SK-N-SH (cell line): Measurements from ENCODE around the gene TSPAN3. TPM values are rescaled to one million over a fixed set of nuclear protein-coding genes. Genes with fewer than 3 reads are reported as not detected.

ENCODE experiments used
- CTCF ChIA-PET: fragments of 300-600, 350-600 bp; formaldehyde crosslinking; extraction: SDS; loops from one replicate; lab custom pipeline; 2021; lab: Yijun Ruan, JAX
- POLR2A ChIA-PET: fragments of 350-600 bp; sonication (Branson Sonifier 250); formaldehyde crosslinking; extraction: SDS; loops from one replicate; lab custom pipeline; 2020; ENCODE audit warnings: antibody characterized with exemption, inconsistent platforms; lab: Yijun Ruan, JAX
- DNase-seq: peaks from one replicate; pipeline ENCODE4 v3.0.0; 2012
- H2AFZ ChIP-seq: fragments of 200-600 bp; sonication (generic); 2 replicates; pipeline ENCODE4 v1.8.1; 2016; ENCODE audit warnings: antibody characterized with exemption, mild to moderate bottlenecking, low read depth
- H3F3A ChIP-seq: fragments of 200-600 bp; sonication (generic); replicated peaks from 2 replicates; pipeline ENCODE3; 2016; ENCODE audit warnings: antibody characterized with exemption, mild to moderate bottlenecking; ENCODE audit not compliant: insufficient read depth
- H3K27ac ChIP-seq, 2 experiments: fragments of 200-500 bp in 1 of 2; fragments of 200-600 bp in 1 of 2; sonication (Bioruptor generic) in 1 of 2; sonication (generic), shearing (Covaris generic) in 1 of 2; 2 replicates each; pipeline versions ENCODE4 v1.5.1 to v1.6.1; 2014 to 2016; ENCODE audit warnings: low read depth in 2 of 2, inconsistent platforms in 1 of 2, low read length in 1 of 2, mild to moderate bottlenecking in 1 of 2, mixed read lengths in 1 of 2
- H3K27me3 ChIP-seq: fragments of 200-600 bp; sonication (generic), shearing (Covaris generic); 2 replicates; pipeline ENCODE4 v1.6.1; 2016; ENCODE audit warnings: mixed run types; ENCODE audit not compliant: insufficient read depth
- H3K36me3 ChIP-seq, 2 experiments: fragments of 200-500 bp in 1 of 2; fragments of 200-600 bp in 1 of 2; sonication (Bioruptor generic) in 1 of 2; sonication (generic) in 1 of 2; replicated peaks in 1 of 2; 2 replicates each; pipeline versions ENCODE3 to v1.5.1; 2014 to 2016; ENCODE audit warnings: low read length in 1 of 2, mild to moderate bottlenecking in 1 of 2; ENCODE audit not compliant: insufficient read depth in 2 of 2, control insufficient read depth in 1 of 2
- H3K4me1 ChIP-seq, 2 experiments: fragments of 200-500 bp in 1 of 2; fragments of 200-600 bp in 1 of 2; sonication (Bioruptor generic) in 1 of 2; sonication (generic), shearing (Covaris generic) in 1 of 2; 2 replicates each; pipeline versions ENCODE4 v1.5.1 to v1.6.1; 2014 to 2016; ENCODE audit warnings: low read depth in 1 of 2, low read length in 1 of 2, mixed run types in 1 of 2; ENCODE audit not compliant: insufficient read depth in 2 of 2, control insufficient read depth in 1 of 2
- H3K4me2 ChIP-seq: fragments of 200-600 bp; sonication (generic), shearing (Covaris generic); 2 replicates; pipeline ENCODE4 v1.6.1; 2017; ENCODE audit warnings: mixed run types
- H3K4me3 ChIP-seq, 2 experiments: fragments of 200-500 bp in 1 of 2; fragments of 200-600 bp in 1 of 2; sonication (Bioruptor generic) in 1 of 2; sonication (generic), shearing (Covaris generic) in 1 of 2; 2 replicates each; pipeline versions ENCODE4 v1.5.1 to v1.8.1; 2014 to 2016; ENCODE audit warnings: low read depth in 2 of 2, inconsistent platforms in 1 of 2, low read length in 1 of 2, mild to moderate bottlenecking in 1 of 2, mixed read lengths in 1 of 2, moderate library complexity in 1 of 2
- H3K79me2 ChIP-seq: fragments of 200-600 bp; sonication (generic); 2 replicates; pipeline ENCODE4 v1.8.1; 2017; ENCODE audit warnings: mild to moderate bottlenecking; ENCODE audit not compliant: insufficient read depth
- H3K9ac ChIP-seq: fragments of 200-600 bp; sonication (generic); 2 replicates; pipeline ENCODE4 v1.6.1; 2017; ENCODE audit warnings: mixed run types
- H3K9me2 ChIP-seq: fragments of 200-600 bp; sonication (generic); 2 replicates; pipeline ENCODE4 v1.6.1; 2017; ENCODE audit warnings: mixed run types
- H3K9me3 ChIP-seq: fragments of 200-600 bp; sonication (generic); 2 replicates; pipeline ENCODE4 v1.6.1; 2017; ENCODE audit warnings: mixed run types, mild to moderate bottlenecking, moderate library complexity
- H4K20me1 ChIP-seq: fragments of 200-600 bp; sonication (generic); 2 replicates; pipeline ENCODE4 v1.6.1; 2017; ENCODE audit warnings: mild to moderate bottlenecking, mixed run types; ENCODE audit not compliant: insufficient read depth
- CHD2 ChIP-seq: fragments of 150-350 bp; IDR thresholded peaks from 2 replicates; pipeline ENCODE4 v1.6.1; 2018; ENCODE audit warnings: low read length; ENCODE audit not compliant: partially characterized antibody
- ELF1 ChIP-seq: IDR thresholded peaks from 2 replicates; pipeline ENCODE4 v1.4.0; 2012
- EP300 ChIP-seq, 2 experiments: IDR thresholded peaks; 2 replicates each; pipeline versions ENCODE4 v1.4.0 to v1.6.1; 2012; ENCODE audit warnings: borderline replicate concordance in 1 of 2, low read depth in 1 of 2, low read length in 1 of 2
- FOXJ3 ChIP-seq: sonication (generic); formaldehyde crosslinking; IDR thresholded peaks from 2 replicates; pipeline ENCODE4 v1.5.1; 2020; ENCODE audit warnings: mild to moderate bottlenecking, missing genetic modification reagents
- GABPA ChIP-seq: IDR thresholded peaks from 2 replicates; pipeline ENCODE4 v1.4.0; 2012; ENCODE audit warnings: low read depth, mild to moderate bottlenecking
- GATA2 ChIP-seq: sonication (generic); formaldehyde crosslinking; IDR thresholded peaks from 2 replicates; pipeline ENCODE4 v1.5.0; 2020; ENCODE audit warnings: mild to moderate bottlenecking, missing genetic modification reagents
- JUND ChIP-seq: IDR thresholded peaks from 2 replicates; pipeline ENCODE4 v1.4.0; 2012
- MEF2A ChIP-seq: IDR thresholded peaks from 2 replicates; pipeline ENCODE4 v1.4.0; 2012; ENCODE audit warnings: low read depth, borderline replicate concordance
- MXI1 ChIP-seq: IDR thresholded peaks from 2 replicates; pipeline ENCODE4 v1.6.1; 2012; ENCODE audit warnings: mild to moderate bottlenecking, low read depth, low read length, improper control_type of control experiment
- POLR2AphosphoS5 ChIP-seq: IDR thresholded peaks from 2 replicates; pipeline ENCODE4 v1.6.1; 2012; ENCODE audit warnings: low read depth, low read length
- RCOR1 ChIP-seq: fragments of 150-350 bp; IDR thresholded peaks from 2 replicates; pipeline ENCODE4 v1.6.1; 2017; ENCODE audit warnings: antibody characterized with exemption, low read length
- RFX5 ChIP-seq: IDR thresholded peaks from 2 replicates; pipeline ENCODE4 v1.6.1; 2012; ENCODE audit warnings: mild to moderate bottlenecking, improper control_type of control experiment, low read length
- RXRA ChIP-seq: IDR thresholded peaks from 2 replicates; pipeline ENCODE4 v1.4.0; 2012; ENCODE audit warnings: low read depth, mild to moderate bottlenecking, borderline replicate concordance
- SIN3A ChIP-seq: IDR thresholded peaks from 2 replicates; pipeline ENCODE4 v1.6.1; 2012; ENCODE audit warnings: low read depth, mild to moderate bottlenecking, low read length, moderate library complexity, borderline replicate concordance
- TAF1 ChIP-seq: IDR thresholded peaks from 2 replicates; pipeline ENCODE4 v1.6.1; 2012; ENCODE audit warnings: low read depth, mild to moderate bottlenecking, low read length, moderate library complexity, borderline replicate concordance
- TCF12 ChIP-seq: IDR thresholded peaks from 2 replicates; pipeline ENCODE4 v1.4.0; 2012
- YY1 ChIP-seq: IDR thresholded peaks from 2 replicates; pipeline ENCODE4 v1.4.0; 2012; ENCODE audit warnings: low read depth, mild to moderate bottlenecking
- WGBS: methylation state at CpG from one replicate; pipeline ENCODE4 v1.1.6; 2017; ENCODE audit warnings: low lambda C conversion rate; 5-methylcytosine and 5-hydroxymethylcytosine counted together
- polyA plus RNA-seq, 3 experiments: library from polyadenylated mRNA; depleted of rRNA; stranded (reverse); fragments of >200 nt; gene quantifications; 2 replicates each; pipeline ENCODE4 v1.2.3, GENCODE V29; 2012
- TF ChIP-seq, protein P1 (sequence below): fragments of 200-600 bp; sonication (generic); IDR thresholded peaks from 2 replicates; pipeline ENCODE4 v1.6.1; 2017; ENCODE audit warnings: antibody characterized with exemption, mild to moderate bottlenecking, moderate library complexity
- TF ChIP-seq, protein P2 (sequence below): IDR thresholded peaks from 2 replicates; pipeline ENCODE4; 2012
- TF ChIP-seq, protein P3 (sequence below): fragments of 150-350 bp; IDR thresholded peaks from 2 replicates; pipeline ENCODE4 v1.6.1; 2016; ENCODE audit warnings: mild to moderate bottlenecking, low read depth, low read length
- TF ChIP-seq, protein P4 (sequence below): IDR thresholded peaks from 2 replicates; pipeline ENCODE4 v1.4.0; 2012; ENCODE audit warnings: low read depth, borderline replicate concordance
- TF ChIP-seq, protein P5 (sequence below): IDR thresholded peaks from 2 replicates; pipeline ENCODE4 v1.4.0; 2012; ENCODE audit warnings: low read depth, borderline replicate concordance

TSPAN3 gene
- polyA plus RNA-seq, 1 of the 3 experiments (the other 2 are of a cell fraction) = 409 TPM

DNA sequence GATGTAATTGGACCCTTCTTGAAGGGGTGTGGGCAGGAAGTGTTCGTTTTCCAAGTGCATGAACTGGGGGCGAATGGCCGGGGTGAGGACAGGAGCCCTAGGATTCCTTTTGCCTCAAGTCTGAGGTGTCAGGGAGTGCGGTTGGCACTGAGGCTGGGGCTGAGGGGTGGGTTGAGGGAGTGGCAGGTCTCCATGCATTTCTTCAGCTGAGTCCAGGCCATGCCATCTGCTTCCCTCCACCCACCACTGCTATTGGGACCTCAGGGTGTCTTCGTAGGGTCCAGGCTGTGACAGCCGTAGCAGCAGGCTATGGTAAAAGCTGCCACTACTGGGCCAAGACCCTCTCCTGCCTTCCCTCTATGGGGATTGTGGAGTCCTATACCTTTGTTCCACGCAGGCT lies 25.6 kb upstream of the TSPAN3 start (continued):
- TF ChIP-seq TCF12 (no peak), SIN3A (no peak), MXI1 (no peak), RXRA (no peak), YY1 (no peak)
- TF ChIP-seq, protein P1, sequence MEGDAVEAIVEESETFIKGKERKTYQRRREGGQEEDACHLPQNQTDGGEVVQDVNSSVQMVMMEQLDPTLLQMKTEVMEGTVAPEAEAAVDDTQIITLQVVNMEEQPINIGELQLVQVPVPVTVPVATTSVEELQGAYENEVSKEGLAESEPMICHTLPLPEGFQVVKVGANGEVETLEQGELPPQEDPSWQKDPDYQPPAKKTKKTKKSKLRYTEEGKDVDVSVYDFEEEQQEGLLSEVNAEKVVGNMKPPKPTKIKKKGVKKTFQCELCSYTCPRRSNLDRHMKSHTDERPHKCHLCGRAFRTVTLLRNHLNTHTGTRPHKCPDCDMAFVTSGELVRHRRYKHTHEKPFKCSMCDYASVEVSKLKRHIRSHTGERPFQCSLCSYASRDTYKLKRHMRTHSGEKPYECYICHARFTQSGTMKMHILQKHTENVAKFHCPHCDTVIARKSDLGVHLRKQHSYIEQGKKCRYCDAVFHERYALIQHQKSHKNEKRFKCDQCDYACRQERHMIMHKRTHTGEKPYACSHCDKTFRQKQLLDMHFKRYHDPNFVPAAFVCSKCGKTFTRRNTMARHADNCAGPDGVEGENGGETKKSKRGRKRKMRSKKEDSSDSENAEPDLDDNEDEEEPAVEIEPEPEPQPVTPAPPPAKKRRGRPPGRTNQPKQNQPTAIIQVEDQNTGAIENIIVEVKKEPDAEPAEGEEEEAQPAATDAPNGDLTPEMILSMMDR = no peak

DNA sequence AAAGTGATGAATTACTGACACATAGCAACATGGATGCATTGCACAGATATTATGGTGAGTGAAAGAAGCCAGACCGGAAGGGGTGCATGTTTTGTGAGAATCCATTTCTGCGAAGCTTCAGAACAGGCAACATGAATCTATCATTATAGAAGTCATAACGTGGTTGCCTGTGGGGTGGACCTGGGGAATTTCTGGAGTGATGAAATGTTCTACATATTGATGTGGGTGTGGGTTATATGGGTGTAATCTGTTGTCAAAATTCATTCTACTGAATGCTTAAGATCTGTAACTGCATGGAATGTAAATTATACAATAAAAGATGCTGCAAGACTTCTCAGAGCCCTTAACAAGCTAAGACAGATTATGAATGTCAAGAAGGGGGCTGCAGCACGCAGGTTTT lies 25.2 kb upstream of the TSPAN3 start:
- Histone ChIP-seq H2AFZ (no peak overlapping the region), H3K27ac (no peak overlapping the region), H3K79me2 (no peaks in the 10 kb centered on the region), H3F3A (no peaks in the 10 kb centered on the region), H4K20me1 (no peaks in the 10 kb centered on the region), H3K4me3 (no peak overlapping the region), H3K27me3 (no peaks in the 10 kb centered on the region), H3K36me3 (no peaks in the 10 kb centered on the region), H3K9me3 (no peaks in the 10 kb centered on the region), H3K9ac (no peak overlapping the region), H3K4me2 (no peak overlapping the region), H3K9me2 (no peaks in the 10 kb centered on the region), H3K4me1 (peaks cover 0 to 13% of the 10 kb centered on the region in 2 experiments; a peak in 1 of 4 replicates)
- no peak for DNase-seq
- 71% methylated on average over 4 of the region's 4 CpGs for WGBS
- TF ChIP-seq ELF1 (no peak), TAF1 (no peak), RCOR1 (no peak), MEF2A (no peak), RXRA (no peak), GABPA (no peak), CHD2 (no peak), FOXJ3 (CRISPR knock-in tag) (no peak), JUND (no peak), GATA2 (CRISPR knock-in tag) (no peak), POLR2AphosphoS5 (no peak), EP300 (IDR thresholded peaks at IDR 0.05; ENCODE audit: borderline replicate concordance in 1 of 2, low read depth in 1 of 2, low read length in 1 of 2) (no peak), TCF12 (no peak), RFX5 (no peak)
- TF ChIP-seq, protein P2, sequence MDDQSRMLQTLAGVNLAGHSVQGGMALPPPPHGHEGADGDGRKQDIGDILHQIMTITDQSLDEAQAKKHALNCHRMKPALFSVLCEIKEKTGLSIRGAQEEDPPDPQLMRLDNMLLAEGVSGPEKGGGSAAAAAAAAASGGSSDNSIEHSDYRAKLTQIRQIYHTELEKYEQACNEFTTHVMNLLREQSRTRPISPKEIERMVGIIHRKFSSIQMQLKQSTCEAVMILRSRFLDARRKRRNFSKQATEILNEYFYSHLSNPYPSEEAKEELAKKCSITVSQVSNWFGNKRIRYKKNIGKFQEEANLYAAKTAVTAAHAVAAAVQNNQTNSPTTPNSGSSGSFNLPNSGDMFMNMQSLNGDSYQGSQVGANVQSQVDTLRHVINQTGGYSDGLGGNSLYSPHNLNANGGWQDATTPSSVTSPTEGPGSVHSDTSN = no peak
- TF ChIP-seq, protein P3, sequence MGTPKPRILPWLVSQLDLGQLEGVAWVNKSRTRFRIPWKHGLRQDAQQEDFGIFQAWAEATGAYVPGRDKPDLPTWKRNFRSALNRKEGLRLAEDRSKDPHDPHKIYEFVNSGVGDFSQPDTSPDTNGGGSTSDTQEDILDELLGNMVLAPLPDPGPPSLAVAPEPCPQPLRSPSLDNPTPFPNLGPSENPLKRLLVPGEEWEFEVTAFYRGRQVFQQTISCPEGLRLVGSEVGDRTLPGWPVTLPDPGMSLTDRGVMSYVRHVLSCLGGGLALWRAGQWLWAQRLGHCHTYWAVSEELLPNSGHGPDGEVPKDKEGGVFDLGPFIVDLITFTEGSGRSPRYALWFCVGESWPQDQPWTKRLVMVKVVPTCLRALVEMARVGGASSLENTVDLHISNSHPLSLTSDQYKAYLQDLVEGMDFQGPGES = no peak
- TF ChIP-seq, protein P4, sequence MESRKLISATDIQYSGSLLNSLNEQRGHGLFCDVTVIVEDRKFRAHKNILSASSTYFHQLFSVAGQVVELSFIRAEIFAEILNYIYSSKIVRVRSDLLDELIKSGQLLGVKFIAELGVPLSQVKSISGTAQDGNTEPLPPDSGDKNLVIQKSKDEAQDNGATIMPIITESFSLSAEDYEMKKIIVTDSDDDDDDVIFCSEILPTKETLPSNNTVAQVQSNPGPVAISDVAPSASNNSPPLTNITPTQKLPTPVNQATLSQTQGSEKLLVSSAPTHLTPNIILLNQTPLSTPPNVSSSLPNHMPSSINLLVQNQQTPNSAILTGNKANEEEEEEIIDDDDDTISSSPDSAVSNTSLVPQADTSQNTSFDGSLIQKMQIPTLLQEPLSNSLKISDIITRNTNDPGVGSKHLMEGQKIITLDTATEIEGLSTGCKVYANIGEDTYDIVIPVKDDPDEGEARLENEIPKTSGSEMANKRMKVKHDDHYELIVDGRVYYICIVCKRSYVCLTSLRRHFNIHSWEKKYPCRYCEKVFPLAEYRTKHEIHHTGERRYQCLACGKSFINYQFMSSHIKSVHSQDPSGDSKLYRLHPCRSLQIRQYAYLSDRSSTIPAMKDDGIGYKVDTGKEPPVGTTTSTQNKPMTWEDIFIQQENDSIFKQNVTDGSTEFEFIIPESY = no peak
- TF ChIP-seq, protein P5, sequence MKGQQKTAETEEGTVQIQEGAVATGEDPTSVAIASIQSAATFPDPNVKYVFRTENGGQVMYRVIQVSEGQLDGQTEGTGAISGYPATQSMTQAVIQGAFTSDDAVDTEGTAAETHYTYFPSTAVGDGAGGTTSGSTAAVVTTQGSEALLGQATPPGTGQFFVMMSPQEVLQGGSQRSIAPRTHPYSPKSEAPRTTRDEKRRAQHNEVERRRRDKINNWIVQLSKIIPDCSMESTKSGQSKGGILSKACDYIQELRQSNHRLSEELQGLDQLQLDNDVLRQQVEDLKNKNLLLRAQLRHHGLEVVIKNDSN = no peak
- CTCF ChIA-PET = interaction anchor here (2.1 kb wide), 1 partner anchor 725 kb away, joined by 8 read pairs; no protein-coding TSS in a partner anchor
- POLR2A ChIA-PET = no interaction called here
